Progenitor cell of endocrine pancreas (in vitro differentiated cells): ENCODE data around the gene SMKR1. TPM values are rescaled to one million over a fixed set of nuclear protein-coding genes. Genes with fewer than 3 reads are reported as not detected.

Experiments
- DNase-seq: peaks from one replicate; pipeline ENCODE4 v3.0.0; 2021; ENCODE audit warnings: low spot score; ENCODE audit not compliant: unreplicated experiment
- H3K27ac Mint-ChIP-seq: 2 replicates; pipeline ENCODE4 v1.8.0; 2021; ENCODE audit warnings: mild to moderate bottlenecking, moderate library complexity, mixed read lengths
- H3K27me3 Mint-ChIP-seq: 2 replicates; pipeline ENCODE4 v1.8.0; 2021; ENCODE audit warnings: mixed read lengths
- H3K36me3 Mint-ChIP-seq: 2 replicates; pipeline ENCODE4 v1.8.0; 2022; ENCODE audit warnings: mixed read lengths; ENCODE audit not compliant: insufficient read depth
- H3K4me1 Mint-ChIP-seq: 2 replicates; pipeline ENCODE4 v1.8.0; 2021; ENCODE audit warnings: low read depth, mixed read lengths
- H3K4me3 Mint-ChIP-seq: 2 replicates; pipeline ENCODE4 v1.8.0; 2021; ENCODE audit warnings: low read depth, mild to moderate bottlenecking, moderate library complexity, mixed read lengths
- H3K9me3 Mint-ChIP-seq: 2 replicates; pipeline ENCODE4 v1.8.0; 2021; ENCODE audit warnings: low read depth, mixed read lengths
- CTCF ChIP-seq: fragments of 200-600 bp; sonication (generic); IDR thresholded peaks from one replicate; pipeline ENCODE4 v1.5.0; 2021; ENCODE audit warnings: antibody characterized with exemption, mild to moderate bottlenecking; ENCODE audit not compliant: unreplicated experiment
- total RNA-seq: library from RNA; stranded (reverse); gene quantifications from 2 replicates; pipeline ENCODE4 v1.2.1, GENCODE V29; 2021

The SMKR1 gene
- total RNA-seq, 1 donor from 2014 or later = 2.3 TPM

GRCh38 chr7:129535896-129536295 is 33.6 kb downstream of the SMKR1 start:
- H3K4me3 Mint-ChIP-seq = no peak overlapping the region
- no peaks in the 10 kb centered on the region for H3K36me3 Mint-ChIP-seq
- TF ChIP-seq CTCF = no peak
- peaks cover 4% of the 10 kb centered on the region for H3K4me1 Mint-ChIP-seq
- H3K9me3 Mint-ChIP-seq = no peaks in the 10 kb centered on the region
- no peak for DNase-seq
- H3K27ac Mint-ChIP-seq = no peak overlapping the region
- peaks cover 7% of the 10 kb centered on the region for H3K27me3 Mint-ChIP-seq

- H3K9me3 Mint-ChIP-seq = no peaks in the 10 kb centered on the region
- no peak overlapping the region for H3K27ac Mint-ChIP-seq
These were observed 34.0 kb downstream of the SMKR1 start for GRCh38 chr7:129536323-129536722.

GRCh38 chr7:129538790-129539189 is 36.5 kb downstream of the SMKR1 start:
- Mint-ChIP-seq H3K4me3 (no peak overlapping the region), H3K27me3 (peaks cover 2% of the 10 kb centered on the region), H3K27ac (no peak overlapping the region), H3K4me1 (peaks cover 17% of the 10 kb centered on the region), H3K9me3 (no peaks in the 10 kb centered on the region), H3K36me3 (no peaks in the 10 kb centered on the region)
- no peak for DNase-seq
- TF ChIP-seq CTCF = no peak

More at GRCh38 chr7:129536323-129536722, 34.0 kb downstream of the SMKR1 start:
- no peaks in the 10 kb centered on the region for H3K36me3 Mint-ChIP-seq
- no peak overlapping the region for H3K4me3 Mint-ChIP-seq
- peaks cover 6% of the 10 kb centered on the region for H3K4me1 Mint-ChIP-seq
- DNase-seq = no peak
- no peak for TF ChIP-seq CTCF
- peaks cover 7% of the 10 kb centered on the region for H3K27me3 Mint-ChIP-seq

GRCh38 chr7:129540340-129540739 is 38.0 kb downstream of the SMKR1 start:
- Mint-ChIP-seq H3K36me3 (no peaks in the 10 kb centered on the region), H3K27ac (no peak overlapping the region), H3K4me3 (no peak overlapping the region), H3K4me1 (peaks cover 15% of the 10 kb centered on the region), H3K9me3 (no peaks in the 10 kb centered on the region), H3K27me3 (no peaks in the 10 kb centered on the region)
- no peak for DNase-seq
- TF ChIP-seq CTCF = no peak

- Mint-ChIP-seq H3K27me3 (no peaks in the 10 kb centered on the region), H3K27ac (no peak overlapping the region)
- no peak for DNase-seq
These were observed 42.4 kb downstream of the SMKR1 start for GRCh38 chr7:129544700-129545099.

More at GRCh38 chr7:129544700-129545099, 42.4 kb downstream of the SMKR1 start:
- no peak for TF ChIP-seq CTCF
- H3K36me3 Mint-ChIP-seq = no peaks in the 10 kb centered on the region
- H3K9me3 Mint-ChIP-seq = no peaks in the 10 kb centered on the region
- no peak overlapping the region for H3K4me3 Mint-ChIP-seq
- H3K4me1 Mint-ChIP-seq = peaks cover 15% of the 10 kb centered on the region
